ENCODE measurements around the gene PPCDC.
"Not testable (repeated sequence)": the region's sequence is repeated elsewhere in the genome, so short reads cannot be mapped to it uniquely, and the experiment has no call there.

PPCDC gene

DNA sequence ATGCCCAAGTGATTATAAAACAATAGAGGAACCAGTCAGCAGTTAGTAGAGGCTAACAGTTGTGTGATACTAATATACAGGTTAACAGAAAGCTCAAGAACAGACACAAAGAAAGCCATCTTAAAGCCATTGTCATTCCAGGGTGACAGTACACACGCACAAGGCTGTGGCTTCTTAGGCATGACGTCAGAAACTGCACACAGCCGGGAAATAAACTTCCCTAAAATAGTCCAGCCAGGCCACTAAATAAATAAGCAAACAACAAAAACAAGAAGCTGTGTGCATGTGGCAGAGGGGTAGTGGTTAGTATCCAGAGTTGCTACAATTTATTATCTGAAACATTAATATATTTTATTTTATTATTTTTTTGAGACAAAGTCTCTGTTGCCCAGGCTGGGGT is 49.8 kb downstream of the PPCDC start:
- no peak for DNase-seq

DNA sequence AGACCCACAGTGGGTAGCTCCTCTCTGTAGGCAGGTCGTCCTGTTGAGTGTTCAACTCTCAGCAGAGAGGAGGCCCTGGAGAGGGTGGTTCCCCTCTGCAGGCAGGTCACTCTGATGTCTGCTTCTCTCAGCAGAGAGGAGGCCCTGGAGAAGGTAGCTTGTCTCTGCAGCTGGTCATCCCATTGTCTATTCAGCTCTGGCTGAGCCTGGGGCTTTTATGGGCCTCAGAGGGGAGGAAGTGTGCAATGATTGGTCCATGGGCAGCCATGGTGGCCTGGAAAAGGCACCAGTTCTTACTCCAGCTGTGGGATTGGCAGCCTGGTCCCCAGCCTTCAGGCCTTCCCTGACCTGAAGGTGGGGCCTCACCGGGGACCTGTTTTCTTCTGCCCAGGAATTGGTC is 52.9 kb downstream of the PPCDC start:
- no peak for DNase-seq

GRCh38 chr15:75077551-75077961 is 54.2 kb downstream of the PPCDC start:
- DNase-seq = not testable (repeated sequence)

- DNase-seq = no peak
Observed at GRCh38 chr15:75081150-75081549, 57.8 kb downstream of the PPCDC start.

GRCh38 chr15:75082689-75083088 is 59.3 kb downstream of the PPCDC start:
- no peak for DNase-seq

DNA sequence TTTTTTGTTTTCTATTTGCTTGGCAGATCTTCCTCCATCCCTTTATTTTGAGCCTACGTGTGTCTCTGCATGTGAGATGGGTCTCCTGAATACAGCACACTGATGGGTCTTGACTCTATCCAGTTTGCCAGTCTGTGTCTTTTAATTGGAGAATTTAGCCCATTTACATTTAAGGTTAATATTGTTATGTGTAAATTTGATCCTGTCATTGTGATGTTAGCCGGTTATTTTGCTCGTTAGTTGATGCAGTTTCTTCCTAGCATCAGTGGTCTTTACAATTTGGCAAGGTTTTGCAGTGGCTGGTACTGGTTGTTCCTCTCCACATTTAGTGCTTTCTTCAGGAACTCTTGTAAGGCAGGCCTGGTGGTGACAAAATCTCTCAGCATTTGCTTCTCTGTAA is 62.3 kb downstream of the PPCDC start:
- DNase-seq = not testable (repeated sequence)

- no peak for DNase-seq
Observed at GRCh38 chr15:75089456-75090387, 66.3 kb downstream of the PPCDC start.

- no peak for DNase-seq
Observed at GRCh38 chr15:75090388-75090734, 67.0 kb downstream of the PPCDC start.

GRCh38 chr15:75091814-75092213 is 68.4 kb downstream of the PPCDC start:
- no peak for DNase-seq

- DNase-seq = not testable (repeated sequence)
Observed at GRCh38 chr15:75094961-75095478, 71.6 kb downstream of the PPCDC start.

- no peak for DNase-seq
Observed at GRCh38 chr15:75095594-75095993, 72.2 kb downstream of the PPCDC start.

GRCh38 chr15:75097939-75098338 is 74.5 kb downstream of the PPCDC start:
- DNase-seq = no peak

- no peak for DNase-seq
Observed at GRCh38 chr15:75098404-75098803, 75.0 kb downstream of the PPCDC start.
